Measurements from ENCODE around the gene TUBGCP2. TPM values are rescaled to one million over a fixed set of nuclear protein-coding genes. Genes with fewer than 3 reads are reported as not detected.

The TUBGCP2 gene
- total and polyA plus RNA-seq, 3 donors from 2014 or later = 76.0 to 101 (median 84.3) TPM

DNA sequence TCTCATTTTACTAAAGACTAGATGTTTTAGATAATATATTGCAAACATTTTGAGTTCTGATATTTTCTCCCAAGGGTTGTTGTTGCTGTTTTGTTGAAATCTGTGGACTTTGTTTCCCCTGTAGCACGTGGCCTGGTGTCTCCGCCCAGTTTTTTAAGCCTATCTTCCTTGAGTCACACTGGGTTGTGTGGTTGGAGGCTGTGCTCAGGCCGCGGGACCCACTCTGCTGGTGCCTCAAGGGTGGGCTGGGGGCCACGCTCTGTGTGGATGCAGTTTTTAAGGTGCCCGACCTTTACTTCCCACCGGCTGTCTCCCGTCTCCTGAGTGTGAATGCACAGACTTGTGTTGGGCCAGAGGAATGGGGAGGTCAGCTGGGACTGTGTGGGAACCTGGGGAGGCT lies 34.3 kb upstream of the TUBGCP2 start:
- no peak for DNase-seq
- intact Hi-C loops (cut with DNase I; ENCODE audit: low total_unique reads) = no loop called here
- no peak for TF ChIP-seq POLR2A (IDR thresholded peaks at IDR 0.05)
- TF ChIP-seq, protein P1, sequence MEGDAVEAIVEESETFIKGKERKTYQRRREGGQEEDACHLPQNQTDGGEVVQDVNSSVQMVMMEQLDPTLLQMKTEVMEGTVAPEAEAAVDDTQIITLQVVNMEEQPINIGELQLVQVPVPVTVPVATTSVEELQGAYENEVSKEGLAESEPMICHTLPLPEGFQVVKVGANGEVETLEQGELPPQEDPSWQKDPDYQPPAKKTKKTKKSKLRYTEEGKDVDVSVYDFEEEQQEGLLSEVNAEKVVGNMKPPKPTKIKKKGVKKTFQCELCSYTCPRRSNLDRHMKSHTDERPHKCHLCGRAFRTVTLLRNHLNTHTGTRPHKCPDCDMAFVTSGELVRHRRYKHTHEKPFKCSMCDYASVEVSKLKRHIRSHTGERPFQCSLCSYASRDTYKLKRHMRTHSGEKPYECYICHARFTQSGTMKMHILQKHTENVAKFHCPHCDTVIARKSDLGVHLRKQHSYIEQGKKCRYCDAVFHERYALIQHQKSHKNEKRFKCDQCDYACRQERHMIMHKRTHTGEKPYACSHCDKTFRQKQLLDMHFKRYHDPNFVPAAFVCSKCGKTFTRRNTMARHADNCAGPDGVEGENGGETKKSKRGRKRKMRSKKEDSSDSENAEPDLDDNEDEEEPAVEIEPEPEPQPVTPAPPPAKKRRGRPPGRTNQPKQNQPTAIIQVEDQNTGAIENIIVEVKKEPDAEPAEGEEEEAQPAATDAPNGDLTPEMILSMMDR (IDR thresholded peaks at IDR 0.05) = no peak
- WGBS, 2 donors = 80 to 90% methylated on average over 8 of the region's 8 CpGs
- Histone ChIP-seq H3K27ac (no peak overlapping the region), H3K4me1 (no peaks in the 10 kb centered on the region), H3K9me3 (no peaks in the 10 kb centered on the region), H3K27me3 (no peaks in the 10 kb centered on the region), H3K36me3 (ENCODE audit: low read depth, missing control alignments) (no peaks in the 10 kb centered on the region), H3K4me3 (no peak overlapping the region)

DNA sequence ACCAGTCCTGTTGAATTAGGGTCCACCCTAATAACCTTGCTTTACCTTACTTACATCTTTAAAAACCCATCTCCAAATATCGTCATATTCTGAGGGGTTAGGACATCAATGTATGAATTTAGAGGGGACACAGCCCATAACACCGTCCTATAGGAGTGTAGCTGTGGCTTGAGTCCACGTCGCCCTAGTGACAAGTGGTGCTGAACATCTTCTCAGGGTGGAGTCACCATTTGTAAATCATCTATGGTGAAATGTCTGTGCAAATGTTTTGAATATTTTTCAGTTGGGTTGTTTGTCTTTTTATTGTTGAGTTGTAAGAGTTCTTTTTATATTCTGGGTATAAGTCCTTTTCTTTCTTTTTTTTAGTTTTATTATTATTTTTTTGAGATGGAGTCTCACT lies 33.3 kb upstream of the TUBGCP2 start:
- no peak for TF ChIP-seq POLR2A (IDR thresholded peaks at IDR 0.05)
- TF ChIP-seq, protein P1 (IDR thresholded peaks at IDR 0.05) = no peak
- Histone ChIP-seq H3K4me3 (no peak overlapping the region), H3K36me3 (ENCODE audit: low read depth, missing control alignments) (no peaks in the 10 kb centered on the region), H3K9me3 (no peaks in the 10 kb centered on the region), H3K27me3 (no peaks in the 10 kb centered on the region), H3K27ac (no peak overlapping the region), H3K4me1 (no peaks in the 10 kb centered on the region)
- intact Hi-C loops (cut with DNase I; ENCODE audit: low total_unique reads) = no loop called here
- no peak for DNase-seq
- 90 to 94% methylated on average over 4 of the region's 4 CpGs for WGBS, 2 donors

DNA sequence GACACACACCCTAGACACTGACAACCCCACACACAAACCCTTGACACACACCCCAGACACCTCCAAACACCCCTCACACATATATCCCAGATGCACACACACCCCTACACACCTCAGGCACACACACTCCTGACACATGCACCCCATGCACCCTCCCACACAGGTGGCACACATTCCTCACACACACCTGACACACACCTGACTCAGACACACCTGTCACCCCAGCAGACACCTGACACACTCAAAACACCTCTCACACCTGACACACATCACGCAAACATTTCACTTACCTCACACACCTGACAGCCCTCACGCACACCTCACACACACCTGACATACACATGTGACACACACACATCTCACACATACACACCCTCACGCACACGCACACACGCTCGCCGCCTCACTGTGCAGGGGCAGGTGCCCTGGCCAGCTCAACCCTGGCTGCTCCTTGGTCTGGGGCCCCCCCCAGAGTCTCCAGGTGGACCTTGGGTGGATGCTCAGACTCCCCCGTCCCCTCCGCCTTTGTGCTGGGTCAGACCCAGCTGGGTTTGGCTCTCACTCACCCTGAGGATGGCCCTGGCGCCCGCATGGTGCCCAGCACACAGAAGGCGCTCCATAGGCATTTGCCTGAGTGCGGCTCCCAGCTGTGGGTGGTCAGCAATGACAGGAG lies 31.2 kb upstream of the TUBGCP2 start:
- intact Hi-C loops (cut with DNase I; ENCODE audit: low total_unique reads) = no loop called here

GRCh38 chr10:133338080-133339071 lies 29.7 kb upstream of the TUBGCP2 start:
- 72 to 75% methylated on average over 10 of the region's 10 CpGs for WGBS, 2 donors
- Histone ChIP-seq H3K9me3 (no peaks in the 10 kb centered on the region), H3K4me1 (peaks cover 23% of the 10 kb centered on the region), H3K27ac (no peak overlapping the region), H3K27me3 (peaks cover 7% of the 10 kb centered on the region), H3K4me3 (no peak overlapping the region), H3K36me3 (ENCODE audit: low read depth, missing control alignments) (no peaks in the 10 kb centered on the region)
- intact Hi-C loops (cut with DNase I; ENCODE audit: low total_unique reads) = no loop called here
- TF ChIP-seq, protein P1 (IDR thresholded peaks at IDR 0.05) = no peak
- no peak for DNase-seq

More for the DNA sequence above, 31.2 kb upstream of the TUBGCP2 start:
- no peak overlapping the region for H3K27ac ChIP-seq
- peaks cover 7% of the 10 kb centered on the region for H3K27me3 ChIP-seq
- no peak for DNase-seq
- peaks cover 21% of the 10 kb centered on the region for H3K4me1 ChIP-seq
- H3K36me3 ChIP-seq (ENCODE audit: low read depth, missing control alignments) = no peaks in the 10 kb centered on the region
- no peak overlapping the region for H3K4me3 ChIP-seq
- no peak for TF ChIP-seq POLR2A (IDR thresholded peaks at IDR 0.05)
- TF ChIP-seq, protein P1 (IDR thresholded peaks at IDR 0.05) = no peak
- WGBS, 2 donors = 89% methylated on average over 13 of the region's 13 CpGs
- no peaks in the 10 kb centered on the region for H3K9me3 ChIP-seq

Measured in testis (tissue), 3 donors.